PC-9 (cell line): ENCODE measurements around the gene SHISAL1.

Experiments used
- EZH2 ChIP-seq: fragments of 200-600 bp; sonication (generic); IDR thresholded peaks from 2 replicates; pipeline ENCODE4 v1.8.0; 2017; ENCODE audit warnings: antibody characterized with exemption, low read depth
- TF ChIP-seq, protein P1 (sequence below): fragments of 200-600 bp; sonication (generic); conservative IDR thresholded peaks from 2 replicates; pipeline ENCODE4 v1.6.1; 2017; ENCODE audit warnings: mixed run types, antibody characterized with exemption, mild to moderate bottlenecking, moderate library complexity

DNA sequence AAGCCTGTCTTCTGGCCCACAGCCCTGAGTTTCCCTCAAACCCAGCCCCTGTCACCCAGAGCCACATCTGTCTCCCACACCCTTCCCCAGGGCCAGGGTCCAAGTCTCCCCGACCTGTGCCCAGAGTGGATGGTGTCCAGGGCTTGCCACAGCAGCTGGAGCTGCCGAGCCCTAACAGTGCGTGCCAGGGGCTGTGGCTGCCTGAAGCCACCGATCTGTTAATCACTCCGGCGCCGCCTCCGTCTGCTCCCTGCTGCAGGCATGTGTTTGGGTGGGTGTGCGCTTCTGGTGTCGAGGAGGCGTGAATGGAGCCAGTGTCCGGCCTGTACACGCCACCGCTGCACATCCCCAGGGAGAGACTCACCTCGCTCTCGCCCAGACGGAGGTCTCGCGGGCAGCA is 26.1 kb downstream of the SHISAL1 start:
- TF ChIP-seq EZH2, result no peak
- TF ChIP-seq, protein P1, sequence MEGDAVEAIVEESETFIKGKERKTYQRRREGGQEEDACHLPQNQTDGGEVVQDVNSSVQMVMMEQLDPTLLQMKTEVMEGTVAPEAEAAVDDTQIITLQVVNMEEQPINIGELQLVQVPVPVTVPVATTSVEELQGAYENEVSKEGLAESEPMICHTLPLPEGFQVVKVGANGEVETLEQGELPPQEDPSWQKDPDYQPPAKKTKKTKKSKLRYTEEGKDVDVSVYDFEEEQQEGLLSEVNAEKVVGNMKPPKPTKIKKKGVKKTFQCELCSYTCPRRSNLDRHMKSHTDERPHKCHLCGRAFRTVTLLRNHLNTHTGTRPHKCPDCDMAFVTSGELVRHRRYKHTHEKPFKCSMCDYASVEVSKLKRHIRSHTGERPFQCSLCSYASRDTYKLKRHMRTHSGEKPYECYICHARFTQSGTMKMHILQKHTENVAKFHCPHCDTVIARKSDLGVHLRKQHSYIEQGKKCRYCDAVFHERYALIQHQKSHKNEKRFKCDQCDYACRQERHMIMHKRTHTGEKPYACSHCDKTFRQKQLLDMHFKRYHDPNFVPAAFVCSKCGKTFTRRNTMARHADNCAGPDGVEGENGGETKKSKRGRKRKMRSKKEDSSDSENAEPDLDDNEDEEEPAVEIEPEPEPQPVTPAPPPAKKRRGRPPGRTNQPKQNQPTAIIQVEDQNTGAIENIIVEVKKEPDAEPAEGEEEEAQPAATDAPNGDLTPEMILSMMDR, result no peak
